NOMO-1 treated with dmso at 0.1 percent for 144 hours (cell line): ENCODE measurements around the gene OSTC.
"Not testable (repeated sequence)": the region's sequence is repeated elsewhere in the genome, so short reads cannot be mapped to it uniquely, and the experiment has no call there.

Experiments
- DNase-seq: peaks from one replicate; lab custom pipeline; 2025; ENCODE audit not compliant: unreplicated experiment; lab: John Stamatoyannopoulos, UW

OSTC gene

GRCh38 chr4:108710578-108710977 is 60.2 kb downstream of the OSTC start:
- not testable (repeated sequence) for DNase-seq

- DNase-seq, result no peak
Observed at GRCh38 chr4:108714880-108715279, 64.5 kb downstream of the OSTC start.

- DNase-seq, result no peak
Observed at GRCh38 chr4:108716340-108716739, 65.9 kb downstream of the OSTC start.

DNA sequence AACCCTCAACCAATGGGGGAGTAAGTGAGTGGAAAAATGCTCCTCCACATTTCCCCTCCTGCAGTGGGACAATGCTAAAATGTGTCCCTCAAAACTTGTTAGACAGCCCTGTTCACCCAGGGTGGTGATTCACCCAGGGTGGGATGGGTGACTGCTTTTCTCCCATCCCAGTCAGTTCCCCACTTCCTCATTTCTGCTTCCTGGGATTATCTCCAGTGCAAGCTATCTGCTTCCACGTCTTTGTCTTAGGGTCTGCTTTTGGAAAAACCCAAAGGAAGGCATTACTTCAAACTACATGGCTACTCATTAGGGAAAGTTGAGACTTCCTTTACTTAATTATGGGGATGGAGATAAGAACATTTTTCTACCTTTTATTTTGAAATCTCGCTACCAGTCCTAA is 67.0 kb downstream of the OSTC start:
- no peak for DNase-seq
